HG02571 (cell line): Measurements from ENCODE around the gene ALS2CL.

Experiments used
- ATAC-seq: cut with Tn5 transposase; IDR thresholded peaks from one replicate; pipeline ENCODE4 v1.9.1; 2021; ENCODE audit warnings: mild to moderate bottlenecking, moderate library complexity; ENCODE audit not compliant: unreplicated experiment

Gene ALS2CL

DNA sequence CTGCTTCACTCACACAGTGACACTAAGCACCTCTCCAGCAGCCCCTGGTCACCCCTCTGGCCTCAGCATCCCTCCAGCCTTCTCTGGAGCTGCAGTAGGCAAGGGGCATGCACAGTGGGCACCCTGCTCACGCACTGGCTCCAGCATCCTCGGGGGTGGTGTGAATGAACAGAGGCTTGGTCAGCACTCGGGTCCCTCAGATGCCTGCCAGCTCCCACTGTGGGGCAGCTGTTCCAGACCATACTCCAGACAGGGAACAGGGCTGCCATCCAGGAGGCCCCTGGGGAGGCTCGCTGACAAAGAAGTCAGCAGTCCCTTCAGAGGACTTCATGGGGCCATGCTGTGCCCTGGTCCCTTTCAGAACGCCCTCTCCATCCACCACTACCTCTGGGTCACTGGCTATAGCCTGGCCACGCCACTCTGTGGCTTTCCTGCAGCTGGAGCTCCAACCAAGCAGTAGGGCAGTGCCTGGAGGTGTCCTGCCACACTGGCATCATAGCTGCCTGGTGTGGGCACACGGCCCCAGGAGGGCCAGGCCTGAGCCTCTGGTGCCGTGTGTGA is 26.3 kb downstream of the ALS2CL start:
- no peak for ATAC-seq

GRCh38 chr3:46666453-46666845 is 27.0 kb downstream of the ALS2CL start:
- no peak for ATAC-seq

DNA sequence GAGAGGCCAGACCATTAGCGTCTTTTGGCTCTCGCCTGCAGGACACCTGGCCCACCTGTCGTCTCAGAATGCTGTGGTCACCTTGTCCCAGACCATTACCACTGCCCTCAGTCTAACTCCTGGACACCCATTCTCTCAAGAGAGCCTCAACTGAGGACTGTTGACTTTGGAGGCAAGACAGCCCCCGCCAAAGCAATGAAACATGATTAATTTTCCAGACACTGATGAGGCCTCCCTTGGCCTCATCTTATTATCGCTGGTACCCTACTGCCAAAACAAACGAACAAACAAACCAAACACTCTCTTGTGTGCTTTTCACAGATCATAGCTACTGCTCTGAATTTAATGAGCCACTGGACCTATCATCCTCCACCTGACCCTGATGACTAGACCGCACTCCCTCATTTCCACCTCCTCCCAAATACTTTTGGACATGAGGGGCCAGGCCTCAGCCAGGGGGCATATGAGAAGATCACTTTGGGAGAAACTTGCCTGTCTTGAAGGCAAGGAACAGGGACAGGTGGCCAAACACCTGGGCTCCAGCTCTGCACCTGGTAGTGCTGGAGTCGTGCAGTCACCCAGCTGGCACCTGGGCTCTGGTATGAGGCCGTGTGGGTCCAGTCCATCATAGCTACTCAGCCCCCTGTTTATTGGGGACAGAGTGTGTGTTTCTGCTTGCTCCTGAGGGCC is 27.6 kb downstream of the ALS2CL start:
- ATAC-seq: no peak

- ATAC-seq: no peak
Observed at GRCh38 chr3:46664971-46665762, 28.3 kb downstream of the ALS2CL start.

DNA sequence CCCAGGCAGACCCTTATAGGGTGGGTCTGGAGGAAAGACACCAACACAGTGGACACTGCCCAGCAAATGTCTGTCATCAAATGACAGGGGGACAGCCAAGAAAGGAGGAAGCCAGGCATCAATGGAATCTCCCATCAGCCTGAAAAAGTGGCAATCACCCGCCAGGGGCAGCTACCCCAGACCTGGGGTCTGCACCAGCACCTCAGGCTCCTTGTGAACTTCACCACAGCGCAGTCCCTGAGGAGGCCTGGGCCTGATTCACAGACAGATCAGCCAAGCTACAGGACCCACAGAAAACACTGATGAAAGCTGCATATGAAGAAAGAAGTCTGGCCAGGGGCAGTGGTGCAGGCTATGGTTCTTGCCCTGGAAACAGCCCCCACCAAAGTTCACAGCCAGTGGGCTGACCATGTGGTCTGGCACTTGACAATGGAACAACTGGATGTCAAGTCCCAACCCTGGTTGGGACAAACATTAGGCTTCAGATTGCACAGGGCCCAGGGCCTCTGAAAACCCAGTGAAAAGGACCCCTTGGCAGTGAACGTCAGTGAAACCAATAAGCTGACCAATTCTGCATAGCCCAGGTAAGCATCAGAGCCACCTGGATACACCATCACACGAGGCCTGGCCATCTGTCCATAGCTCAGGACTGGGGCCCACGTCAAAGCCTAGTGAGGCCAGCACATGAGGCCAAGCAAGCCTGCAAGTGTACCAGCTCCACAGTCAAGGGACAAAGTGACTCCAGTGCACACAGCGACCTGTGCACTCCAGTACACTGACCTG is 29.1 kb downstream of the ALS2CL start:
- ATAC-seq: no peak

DNA sequence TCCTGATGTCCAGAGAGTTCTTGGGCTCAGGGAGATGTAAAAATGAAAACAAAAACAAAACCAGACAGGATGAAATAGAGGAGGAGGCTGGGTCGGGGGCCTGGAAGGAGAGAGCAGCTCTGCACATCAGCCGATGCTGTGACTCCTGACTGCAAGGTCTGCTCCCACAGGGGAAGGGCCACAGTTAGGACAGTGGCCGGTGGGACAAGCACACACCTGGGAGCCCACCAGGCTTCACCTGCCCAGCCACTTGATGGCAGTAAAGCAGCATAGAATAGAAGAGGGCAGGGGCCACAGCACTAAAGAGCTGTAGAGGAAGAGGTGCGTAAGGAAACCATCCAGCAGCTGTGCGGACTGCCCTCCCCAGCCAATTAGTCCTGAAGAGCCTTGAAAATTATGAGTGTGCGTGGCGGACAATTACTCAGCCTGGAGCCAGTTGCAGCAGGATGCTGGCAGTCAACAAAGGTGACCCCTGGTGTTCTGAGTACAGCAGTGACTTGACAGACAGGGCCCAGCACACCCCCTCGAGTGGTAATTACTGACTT is 29.8 kb downstream of the ALS2CL start:
- ATAC-seq: no peak

- ATAC-seq: no peak
Observed at GRCh38 chr3:46662771-46663551, 30.5 kb downstream of the ALS2CL start.

DNA sequence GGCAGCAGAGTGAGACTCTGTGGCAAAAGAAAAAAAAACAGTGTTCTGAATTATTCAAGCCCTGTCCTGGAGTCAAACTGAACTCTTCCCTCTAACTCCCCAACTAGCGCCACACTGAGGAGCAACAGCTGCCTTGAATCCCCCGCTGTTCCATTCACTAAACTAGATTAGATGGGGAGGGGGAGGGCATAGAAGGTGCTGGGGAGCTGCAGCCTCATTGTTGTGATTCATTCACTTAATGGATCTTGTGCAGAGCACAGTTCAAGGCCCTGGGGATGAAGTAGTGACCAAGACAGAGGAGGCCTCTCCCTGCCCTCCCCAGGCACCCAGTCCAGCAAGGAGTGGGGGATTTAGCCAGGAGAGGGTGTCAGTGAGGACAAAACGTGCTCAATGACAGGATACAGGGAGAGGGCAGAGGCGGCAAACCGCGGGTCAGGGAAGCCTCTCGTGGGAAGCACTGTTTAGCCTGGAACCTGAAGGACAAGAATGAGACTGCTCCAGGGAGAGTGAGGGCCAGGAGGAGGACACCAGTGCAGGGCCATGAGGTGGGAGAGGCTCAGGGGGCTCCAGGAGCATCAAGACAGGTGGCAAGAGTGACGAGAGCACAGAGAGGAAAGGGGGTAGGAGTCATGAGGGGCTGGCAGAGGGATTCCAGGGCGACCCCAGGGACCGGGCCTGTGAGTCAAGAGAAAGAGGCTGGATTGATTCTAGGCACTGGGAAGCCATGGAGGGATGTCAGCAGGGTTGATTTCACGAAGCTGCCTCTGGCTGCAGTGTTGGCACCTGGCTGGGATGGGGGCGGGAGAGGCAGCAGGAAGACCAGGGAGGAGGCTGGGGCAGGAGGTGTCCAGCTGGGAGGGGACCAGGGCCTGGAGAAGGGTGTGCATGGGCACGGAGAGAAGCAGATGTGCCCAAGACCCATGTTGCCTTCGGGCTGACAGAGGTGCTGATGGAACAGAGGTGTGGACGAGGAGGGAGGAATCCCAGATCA is 31.4 kb downstream of the ALS2CL start:
- ATAC-seq: no peak

DNA sequence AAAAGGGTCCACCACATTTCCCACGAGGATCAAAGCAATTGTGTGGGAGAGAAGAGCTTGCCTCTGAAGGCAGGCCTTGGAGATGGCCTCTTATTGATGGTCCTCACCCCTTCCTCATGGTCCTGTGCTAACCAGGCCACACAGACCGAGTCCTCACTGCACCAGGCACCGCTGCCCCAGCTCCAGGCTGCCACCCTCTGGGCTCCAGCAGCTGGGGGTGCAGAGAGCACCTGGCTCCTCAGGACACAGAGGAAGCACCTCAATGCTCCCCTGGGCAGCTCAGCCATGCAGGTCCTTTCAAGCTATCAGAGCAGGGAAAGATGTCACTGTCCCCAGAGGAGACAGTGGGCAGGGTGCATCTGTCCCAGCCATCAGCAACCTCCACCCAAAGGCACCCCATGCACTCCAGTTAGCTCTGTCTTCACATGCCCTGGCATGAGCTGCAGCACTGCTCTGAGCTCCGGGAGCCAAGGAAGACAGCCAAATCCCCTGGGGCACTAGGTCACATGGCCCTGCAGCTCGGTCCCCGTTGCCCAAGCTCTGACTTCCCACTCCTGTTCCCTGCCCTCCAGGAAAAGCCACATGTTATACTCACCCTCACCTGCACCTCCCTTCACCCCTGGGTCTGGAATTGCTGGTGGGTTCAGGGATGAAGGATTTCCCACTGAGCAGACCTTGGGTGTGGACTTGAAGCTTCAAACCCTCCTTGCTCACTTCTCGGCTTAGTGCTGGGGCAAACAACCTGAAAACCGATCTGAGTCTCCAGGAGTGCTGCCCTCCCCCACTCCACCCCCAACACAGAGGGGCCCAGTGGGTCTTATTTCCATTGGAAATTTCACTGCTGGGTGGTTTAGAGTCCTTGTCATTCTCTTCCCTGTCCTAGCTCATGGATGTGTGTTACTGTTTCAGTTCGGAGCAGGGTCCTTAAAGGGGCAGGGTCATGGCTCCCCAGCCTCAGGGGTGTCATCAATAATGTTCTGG is 32.6 kb downstream of the ALS2CL start:
- ATAC-seq: no peak

DNA sequence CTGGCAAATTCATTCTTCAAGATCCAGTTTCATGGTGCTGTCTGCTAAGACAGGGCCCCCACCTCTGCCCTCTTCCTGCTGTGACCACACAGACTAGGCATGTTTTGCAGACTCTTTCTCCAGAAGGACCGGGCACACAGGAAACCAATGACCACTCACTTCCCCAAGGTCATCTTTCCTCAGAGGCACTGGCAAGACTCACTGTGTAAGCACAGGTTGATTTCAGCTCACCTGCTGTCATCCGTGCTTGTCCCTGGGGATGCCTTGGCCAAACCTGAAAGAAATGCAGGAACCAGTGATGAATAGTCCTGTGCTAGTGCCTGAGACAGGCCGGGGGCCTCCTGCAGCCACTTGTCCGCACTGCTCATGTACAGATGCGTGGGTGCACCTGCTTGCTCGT is 33.5 kb downstream of the ALS2CL start:
- ATAC-seq: no peak

GRCh38 chr3:46659285-46659684 is 34.2 kb downstream of the ALS2CL start:
- no peak for ATAC-seq

DNA sequence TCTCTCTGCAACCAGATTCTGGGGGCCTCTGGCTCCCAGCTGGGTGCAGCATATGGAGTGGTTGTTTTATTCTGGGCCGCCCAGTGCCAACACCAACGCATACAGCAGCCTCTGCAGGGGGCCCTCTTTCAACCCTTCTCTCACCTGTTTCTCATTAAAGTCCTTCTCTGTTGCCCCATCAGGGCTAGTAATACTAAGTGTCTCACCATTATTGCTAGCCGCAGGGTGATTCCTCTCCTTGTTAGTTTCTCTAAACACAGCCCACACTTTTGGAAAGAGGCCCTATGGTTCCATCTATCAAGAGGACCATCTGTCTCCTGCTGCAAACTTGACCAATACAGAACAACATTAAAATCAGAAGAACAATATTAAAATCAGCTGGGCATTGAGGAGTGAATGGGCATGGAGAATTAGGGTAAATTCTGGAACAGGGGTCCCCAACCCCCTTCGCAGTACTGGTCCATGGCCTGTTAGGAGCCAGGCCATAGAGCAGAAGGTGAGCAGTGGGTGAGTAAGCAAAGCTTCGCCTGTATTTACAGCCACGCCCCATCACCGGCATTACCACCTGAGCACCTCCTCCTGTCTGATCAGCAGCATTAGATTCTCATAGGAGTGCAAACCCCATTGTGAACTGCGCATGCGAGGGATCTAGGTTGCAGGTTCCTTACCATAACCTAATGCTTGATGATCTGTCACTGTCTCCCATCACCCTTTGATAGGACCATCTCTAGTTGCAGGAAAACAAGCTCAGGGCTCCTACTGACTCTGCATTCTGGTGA is 36.5 kb downstream of the ALS2CL start:
- ATAC-seq: no peak

DNA sequence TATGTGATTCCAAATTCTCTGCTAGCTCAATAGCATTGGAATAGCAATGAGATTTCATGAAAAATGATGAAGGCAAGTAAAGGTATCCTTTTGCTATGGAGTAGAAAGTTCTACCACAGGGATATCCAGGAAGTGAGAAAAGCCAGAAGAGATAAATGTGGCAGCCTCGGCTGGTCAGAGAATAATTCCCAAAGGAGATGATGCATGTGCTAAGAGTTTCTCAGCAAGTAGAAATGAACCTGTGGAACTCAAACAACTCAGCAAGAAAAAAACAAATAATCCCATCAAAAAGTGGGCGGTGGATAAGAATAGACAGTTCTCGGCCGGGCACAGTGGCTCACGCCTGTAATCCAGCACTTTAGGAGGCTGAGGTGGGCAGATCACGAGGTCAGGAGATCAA is 38.2 kb downstream of the ALS2CL start:
- ATAC-seq: no peak

DNA sequence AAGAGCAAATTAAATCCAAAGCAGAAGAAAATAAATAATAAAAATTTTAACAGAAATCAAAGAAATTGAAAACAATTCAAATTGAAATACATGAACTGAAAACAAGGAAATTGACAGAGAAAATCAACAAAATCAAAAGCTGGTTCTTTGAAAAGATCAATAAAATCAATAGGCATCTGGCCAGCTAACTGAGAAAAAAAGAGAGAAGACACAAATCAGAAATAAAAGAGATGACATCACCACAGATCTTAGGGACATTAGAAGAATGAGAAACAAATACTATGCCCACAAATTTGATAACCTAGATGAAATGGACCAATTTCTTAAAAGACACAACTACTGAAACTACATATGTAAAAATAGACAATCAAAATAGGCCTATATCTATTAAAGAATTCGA is 42.4 kb downstream of the ALS2CL start:
- no peak for ATAC-seq

DNA sequence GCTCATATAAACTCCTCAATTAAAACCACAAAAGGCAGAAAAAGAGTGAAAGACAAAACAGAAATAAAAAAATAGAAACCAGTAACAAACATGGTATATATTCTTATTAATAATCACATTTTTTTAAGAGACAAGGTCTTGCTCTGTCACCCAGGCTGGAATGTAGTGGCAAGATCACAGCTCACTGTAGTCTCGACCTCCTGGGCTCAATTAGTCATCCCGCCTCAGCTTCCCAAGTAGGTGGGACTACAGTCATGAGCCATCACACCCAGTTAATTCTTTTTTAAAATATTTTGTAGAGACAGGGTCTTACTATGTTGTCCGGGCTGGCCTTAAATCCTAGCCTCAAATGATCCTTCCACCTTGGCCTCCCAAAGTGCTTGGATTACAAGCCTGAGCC is 44.0 kb downstream of the ALS2CL start:
- no peak for ATAC-seq

DNA sequence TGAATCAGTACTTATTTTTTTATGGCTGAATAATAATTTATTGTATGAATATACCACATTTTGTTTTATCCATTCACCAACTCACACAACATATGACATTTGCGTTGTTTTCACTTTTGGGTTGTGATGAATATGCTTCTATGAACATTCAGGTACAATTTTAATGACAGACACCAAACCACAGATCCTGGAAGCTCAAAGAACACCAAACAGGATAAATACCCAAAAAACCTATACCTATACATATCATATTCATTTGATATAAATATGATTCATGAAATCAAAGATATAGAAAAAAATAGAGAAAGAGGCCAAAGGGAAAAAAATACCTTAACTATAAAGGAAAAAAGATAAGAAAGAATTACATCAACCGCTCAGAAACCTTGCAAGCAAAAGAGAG is 45.4 kb downstream of the ALS2CL start:
- no peak for ATAC-seq

GRCh38 chr3:46646700-46647099 is 46.8 kb downstream of the ALS2CL start:
- ATAC-seq: no peak
